ENCODE results near the gene SPO11.

GRCh38 chr20:57287901-57288300 lies 41.7 kb upstream of the SPO11 start:
- TF ChIP-seq REST (IDR thresholded peaks at IDR 0.05) (no peak), HES2 (IDR thresholded peaks at IDR 0.05) (no peak), JUN (IDR thresholded peaks at IDR 0.05) (no peak), CTCF (IDR thresholded peaks at IDR 0.05) (no peak), POLR2A (IDR thresholded peaks at IDR 0.05; ENCODE audit: low read length) (no peak)
